ENCODE results near the gene TERT. TPM values are rescaled to one million over a fixed set of nuclear protein-coding genes. Genes with fewer than 3 reads are reported as not detected.
A peak's percentile ranks its signal among the peaks of the same experiment; 100 is the strongest.
"Not testable (repeated sequence)": the region's sequence is repeated elsewhere in the genome, so short reads cannot be mapped to it uniquely, and the experiment has no call there.

The TERT gene
- total RNA-seq, 2 experiments from 2014 or later: 0.55 to 0.84 TPM

DNA sequence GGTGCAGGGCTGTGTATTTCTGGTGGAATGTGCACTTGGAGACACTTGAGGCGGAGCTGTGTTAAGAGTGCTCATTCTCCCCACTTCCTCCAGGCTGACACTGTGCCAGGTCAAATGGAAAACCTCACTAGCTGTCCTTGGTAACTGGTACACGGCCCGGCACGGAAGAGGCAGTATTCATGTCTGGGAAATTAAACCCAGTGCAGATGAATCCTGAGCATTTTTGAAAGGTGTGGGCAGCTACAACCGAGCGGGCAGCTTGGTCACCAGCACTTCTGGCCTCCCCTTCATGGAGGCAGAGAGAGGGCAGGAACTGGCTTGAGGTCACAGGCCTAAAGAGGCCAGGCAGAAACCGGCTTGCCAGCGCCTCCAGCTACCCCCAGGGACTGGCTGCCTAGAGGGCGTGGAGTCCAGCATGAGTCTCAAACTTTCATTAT lies 48.5 kb upstream of the TERT start:
- peaks cover 36% of the 10 kb centered on the region for H3K4me1 Mint-ChIP-seq (ENCODE audit: low read depth)
- peaks cover 41% of the 10 kb centered on the region for H3K36me3 Mint-ChIP-seq (ENCODE audit: low read depth)
- H3K4me1 ChIP-seq (ENCODE audit: insufficient read depth, low read length): peaks cover 38% of the 10 kb centered on the region
- ATAC-seq (ENCODE audit: poor library complexity): no peak
- no peaks in the 10 kb centered on the region for H3K9me3 ChIP-seq (ENCODE audit: control insufficient read depth in 1 of 2, insufficient read depth in 1 of 2, low read length in 2 of 2)
- ChIA-PET POLR2A (interaction anchor here (0.6 to 4.1 kb wide), 3 partner anchors 28 to 178 kb away, joined by 4 to 38 read pairs (median 27); no protein-coding TSS in a partner anchor), CTCF (interaction anchor here (3.1 kb wide), 1 partner anchor 37 kb away, joined by 12 read pairs; no protein-coding TSS in a partner anchor)
- no peak for DNase-seq
- TF ChIP-seq, protein P1, sequence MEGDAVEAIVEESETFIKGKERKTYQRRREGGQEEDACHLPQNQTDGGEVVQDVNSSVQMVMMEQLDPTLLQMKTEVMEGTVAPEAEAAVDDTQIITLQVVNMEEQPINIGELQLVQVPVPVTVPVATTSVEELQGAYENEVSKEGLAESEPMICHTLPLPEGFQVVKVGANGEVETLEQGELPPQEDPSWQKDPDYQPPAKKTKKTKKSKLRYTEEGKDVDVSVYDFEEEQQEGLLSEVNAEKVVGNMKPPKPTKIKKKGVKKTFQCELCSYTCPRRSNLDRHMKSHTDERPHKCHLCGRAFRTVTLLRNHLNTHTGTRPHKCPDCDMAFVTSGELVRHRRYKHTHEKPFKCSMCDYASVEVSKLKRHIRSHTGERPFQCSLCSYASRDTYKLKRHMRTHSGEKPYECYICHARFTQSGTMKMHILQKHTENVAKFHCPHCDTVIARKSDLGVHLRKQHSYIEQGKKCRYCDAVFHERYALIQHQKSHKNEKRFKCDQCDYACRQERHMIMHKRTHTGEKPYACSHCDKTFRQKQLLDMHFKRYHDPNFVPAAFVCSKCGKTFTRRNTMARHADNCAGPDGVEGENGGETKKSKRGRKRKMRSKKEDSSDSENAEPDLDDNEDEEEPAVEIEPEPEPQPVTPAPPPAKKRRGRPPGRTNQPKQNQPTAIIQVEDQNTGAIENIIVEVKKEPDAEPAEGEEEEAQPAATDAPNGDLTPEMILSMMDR (IDR thresholded peaks at IDR 0.05): no peak
- H3K36me3 ChIP-seq (ENCODE audit: insufficient read depth, low read length): peaks cover 41% of the 10 kb centered on the region
- H3K4me3 Mint-ChIP-seq: peak overlapping the region; percentile 96
- H3K27ac Mint-ChIP-seq: peak overlapping the region; percentile 91
- intact Hi-C loops (cut with DNase I, micrococcal nuclease): loop anchor here (1.0 to 10.0 kb wide), 4 partner anchors 49 to 451 kb away; partner anchors contain the start of genes BRD9 (in 1 of the 2), MRPL36 (in 1 of the 2), TERT (in 1 of the 2) and TRIP13 (in 1 of the 2)
- no peaks in the 10 kb centered on the region for H3K9me3 Mint-ChIP-seq
- no peak overlapping the region for H3K4me3 ChIP-seq (ENCODE audit: low read length)
- no peak overlapping the region for H3K27ac ChIP-seq (ENCODE audit: low read depth in 1 of 2, low read length in 2 of 2)
- no peaks in the 10 kb centered on the region for H3K27me3 ChIP-seq (ENCODE audit: control insufficient read depth in 1 of 2, insufficient read depth in 2 of 2, low read length in 2 of 2)
- H3K27me3 Mint-ChIP-seq: no peaks in the 10 kb centered on the region

DNA sequence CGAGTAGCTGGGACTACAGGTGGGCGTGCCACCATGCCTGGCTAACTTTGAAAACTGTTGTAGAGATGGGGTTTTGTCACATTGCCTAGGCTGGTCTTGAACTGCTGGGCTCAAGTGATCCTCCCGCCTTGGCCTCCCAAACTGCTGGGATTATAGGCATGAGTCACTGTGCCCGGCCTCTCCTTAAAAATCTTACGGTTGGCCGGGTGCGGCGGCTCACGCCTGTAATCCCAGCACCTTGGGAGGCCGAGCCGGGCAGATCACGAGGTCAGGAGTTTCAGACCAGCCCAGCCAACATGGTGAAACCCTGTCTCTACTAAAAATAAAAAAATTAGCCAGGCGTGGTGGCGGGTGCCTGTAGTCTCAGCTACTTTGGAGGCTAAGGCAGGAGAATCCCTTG lies 47.8 kb upstream of the TERT start:
- not testable (repeated sequence) for H3K27me3 Mint-ChIP-seq; H3K9me3 ChIP-seq (ENCODE audit: control insufficient read depth in 1 of 2, insufficient read depth in 1 of 2, low read length in 2 of 2); H3K27ac ChIP-seq (ENCODE audit: low read depth in 1 of 2, low read length in 2 of 2); DNase-seq; H3K9me3 Mint-ChIP-seq; H3K4me3 ChIP-seq (ENCODE audit: low read length); ATAC-seq (ENCODE audit: poor library complexity); H3K27me3 ChIP-seq (ENCODE audit: control insufficient read depth in 1 of 2, insufficient read depth in 2 of 2, low read length in 2 of 2)
- H3K27ac Mint-ChIP-seq: peak overlapping the region; percentile 91
- ChIA-PET POLR2A (interaction anchor here (4.1 kb wide), 1 partner anchor 43 kb away, joined by 38 read pairs; no protein-coding TSS in a partner anchor), CTCF (interaction anchor here (0.6 kb wide), 1 partner anchor 401 kb away, joined by 3 read pairs; no protein-coding TSS in a partner anchor)
- Histone ChIP-seq H3K4me1 (ENCODE audit: insufficient read depth, low read length) (peaks cover 38% of the 10 kb centered on the region), H3K36me3 (ENCODE audit: insufficient read depth, low read length) (peaks cover 47% of the 10 kb centered on the region)
- peaks cover 47% of the 10 kb centered on the region for H3K36me3 Mint-ChIP-seq (ENCODE audit: low read depth)
- intact Hi-C loops (cut with DNase I, micrococcal nuclease): loop anchor here (1.0 to 10.0 kb wide), 4 partner anchors 48 to 452 kb away; partner anchors contain the start of genes BRD9 (in 1 of the 2), MRPL36 (in 1 of the 2), TERT (in 1 of the 2) and TRIP13 (in 1 of the 2)
- peaks cover 36% of the 10 kb centered on the region for H3K4me1 Mint-ChIP-seq (ENCODE audit: low read depth)
- H3K4me3 Mint-ChIP-seq: peak overlapping the region; percentile 96

DNA sequence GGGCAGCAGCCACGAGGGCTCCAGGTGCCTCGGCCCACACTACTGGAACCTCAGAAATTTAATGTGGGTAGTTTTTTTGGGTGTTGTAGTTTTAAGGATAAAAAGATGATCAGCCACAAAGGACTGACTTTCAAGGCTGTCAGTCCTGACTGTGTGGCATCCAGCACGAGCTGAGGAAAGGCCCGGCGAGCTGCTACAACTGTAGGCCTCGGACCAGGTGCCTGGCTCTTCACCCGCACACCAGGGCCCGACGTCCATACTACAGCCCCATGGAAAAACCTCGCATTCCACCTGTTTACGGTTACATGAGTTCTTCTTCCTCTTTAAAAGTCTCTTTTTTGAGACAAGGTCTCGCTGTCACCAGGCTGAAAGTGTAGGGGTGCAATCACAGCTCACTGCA lies 47.4 kb upstream of the TERT start:
- H3K4me3 ChIP-seq (ENCODE audit: low read length): no peak overlapping the region
- POLR2A ChIA-PET: interaction anchor here (4.1 kb wide), 1 partner anchor 43 kb away, joined by 38 read pairs; no protein-coding TSS in a partner anchor
- H3K36me3 Mint-ChIP-seq (ENCODE audit: low read depth): peaks cover 52% of the 10 kb centered on the region
- no peaks in the 10 kb centered on the region for H3K27me3 Mint-ChIP-seq
- H3K27me3 ChIP-seq (ENCODE audit: control insufficient read depth in 1 of 2, insufficient read depth in 2 of 2, low read length in 2 of 2): no peaks in the 10 kb centered on the region
- DNase-seq (no peak), ATAC-seq (ENCODE audit: poor library complexity) (no peak)
- H3K4me3 Mint-ChIP-seq: no peak overlapping the region
- intact Hi-C loops (cut with DNase I, micrococcal nuclease): loop anchor here (5.0 to 10.0 kb wide), 3 partner anchors 47 to 453 kb away; partner anchors contain the start of genes BRD9 (in 1 of the 2), MRPL36 (in 1 of the 2), TERT (in 1 of the 2) and TRIP13 (in 1 of the 2)
- no peaks in the 10 kb centered on the region for H3K9me3 ChIP-seq (ENCODE audit: control insufficient read depth in 1 of 2, insufficient read depth in 1 of 2, low read length in 2 of 2)
- no peak overlapping the region for H3K27ac ChIP-seq (ENCODE audit: low read depth in 1 of 2, low read length in 2 of 2)
- peaks cover 38% of the 10 kb centered on the region for H3K4me1 Mint-ChIP-seq (ENCODE audit: low read depth)
- peaks cover 38% of the 10 kb centered on the region for H3K4me1 ChIP-seq (ENCODE audit: insufficient read depth, low read length)
- peaks cover 52% of the 10 kb centered on the region for H3K36me3 ChIP-seq (ENCODE audit: insufficient read depth, low read length)
- TF ChIP-seq, protein P1 (IDR thresholded peaks at IDR 0.05): no peak
- CTCF ChIA-PET: interaction anchor here (0.6 kb wide), 1 partner anchor 400 kb away, joined by 3 read pairs; no protein-coding TSS in a partner anchor
- no peak overlapping the region for H3K27ac Mint-ChIP-seq
- H3K9me3 Mint-ChIP-seq: no peaks in the 10 kb centered on the region

Measured in CD4-positive, alpha-beta T cell (primary cell).